C4-2B (cell line): ENCODE measurements around the gene TUT7.

Experiments used
- CTCF ChIP-seq: fragments of 450-650 bp; conservative IDR thresholded peaks from 2 replicates; pipeline ENCODE4 v1.5.1; 2017; ENCODE audit warnings: mild to moderate bottlenecking
- ZFX ChIP-seq: fragments of 450-650 bp; IDR thresholded peaks from 2 replicates; pipeline ENCODE4 v1.6.1; 2017

GRCh38 chr9:86288499-86289198 is 65.6 kb downstream of the TUT7 start:
- no peak for TF ChIP-seq CTCF
- TF ChIP-seq ZFX, result no peak
